ENCODE data around the gene HOMEZ.

DNA sequence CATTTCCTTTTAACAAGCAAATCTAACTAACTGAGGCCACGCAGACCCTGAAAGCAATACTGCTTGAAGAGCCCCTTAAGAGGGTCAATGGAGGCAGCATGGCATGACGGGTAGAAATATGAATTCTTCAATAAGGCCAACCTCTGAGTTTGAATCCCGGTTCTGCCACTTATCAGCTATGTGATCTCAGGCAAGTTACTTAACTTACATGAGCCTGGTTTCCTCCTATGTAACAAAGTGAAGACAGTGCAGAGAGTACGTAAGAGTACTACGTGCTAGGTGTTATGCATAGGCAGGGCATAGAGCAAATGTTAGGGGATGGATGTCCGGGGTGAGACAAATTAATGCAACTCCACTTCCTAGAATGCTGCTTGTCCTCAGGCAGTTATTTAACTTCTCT is 4.7 kb downstream of the HOMEZ start:
- no peak for TF ChIP-seq POLR2A (IDR thresholded peaks at IDR 0.05)
- TF ChIP-seq, protein P1, sequence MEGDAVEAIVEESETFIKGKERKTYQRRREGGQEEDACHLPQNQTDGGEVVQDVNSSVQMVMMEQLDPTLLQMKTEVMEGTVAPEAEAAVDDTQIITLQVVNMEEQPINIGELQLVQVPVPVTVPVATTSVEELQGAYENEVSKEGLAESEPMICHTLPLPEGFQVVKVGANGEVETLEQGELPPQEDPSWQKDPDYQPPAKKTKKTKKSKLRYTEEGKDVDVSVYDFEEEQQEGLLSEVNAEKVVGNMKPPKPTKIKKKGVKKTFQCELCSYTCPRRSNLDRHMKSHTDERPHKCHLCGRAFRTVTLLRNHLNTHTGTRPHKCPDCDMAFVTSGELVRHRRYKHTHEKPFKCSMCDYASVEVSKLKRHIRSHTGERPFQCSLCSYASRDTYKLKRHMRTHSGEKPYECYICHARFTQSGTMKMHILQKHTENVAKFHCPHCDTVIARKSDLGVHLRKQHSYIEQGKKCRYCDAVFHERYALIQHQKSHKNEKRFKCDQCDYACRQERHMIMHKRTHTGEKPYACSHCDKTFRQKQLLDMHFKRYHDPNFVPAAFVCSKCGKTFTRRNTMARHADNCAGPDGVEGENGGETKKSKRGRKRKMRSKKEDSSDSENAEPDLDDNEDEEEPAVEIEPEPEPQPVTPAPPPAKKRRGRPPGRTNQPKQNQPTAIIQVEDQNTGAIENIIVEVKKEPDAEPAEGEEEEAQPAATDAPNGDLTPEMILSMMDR (IDR thresholded peaks at IDR 0.05), result no peak
